HG03469 (cell line): ENCODE results near the gene FKBP10.
A peak's percentile ranks its signal among the peaks of the same experiment; 100 is the strongest.
"Not testable (repeated sequence)": the region's sequence is repeated elsewhere in the genome, so short reads cannot be mapped to it uniquely, and the experiment has no call there.

Experiments used
- ATAC-seq: cut with Tn5 transposase; IDR thresholded peaks from one replicate; pipeline ENCODE4 v1.9.1; 2021; ENCODE audit warnings: mild to moderate bottlenecking, moderate library complexity, moderate number of reproducible peaks; ENCODE audit not compliant: unreplicated experiment

The FKBP10 gene

DNA sequence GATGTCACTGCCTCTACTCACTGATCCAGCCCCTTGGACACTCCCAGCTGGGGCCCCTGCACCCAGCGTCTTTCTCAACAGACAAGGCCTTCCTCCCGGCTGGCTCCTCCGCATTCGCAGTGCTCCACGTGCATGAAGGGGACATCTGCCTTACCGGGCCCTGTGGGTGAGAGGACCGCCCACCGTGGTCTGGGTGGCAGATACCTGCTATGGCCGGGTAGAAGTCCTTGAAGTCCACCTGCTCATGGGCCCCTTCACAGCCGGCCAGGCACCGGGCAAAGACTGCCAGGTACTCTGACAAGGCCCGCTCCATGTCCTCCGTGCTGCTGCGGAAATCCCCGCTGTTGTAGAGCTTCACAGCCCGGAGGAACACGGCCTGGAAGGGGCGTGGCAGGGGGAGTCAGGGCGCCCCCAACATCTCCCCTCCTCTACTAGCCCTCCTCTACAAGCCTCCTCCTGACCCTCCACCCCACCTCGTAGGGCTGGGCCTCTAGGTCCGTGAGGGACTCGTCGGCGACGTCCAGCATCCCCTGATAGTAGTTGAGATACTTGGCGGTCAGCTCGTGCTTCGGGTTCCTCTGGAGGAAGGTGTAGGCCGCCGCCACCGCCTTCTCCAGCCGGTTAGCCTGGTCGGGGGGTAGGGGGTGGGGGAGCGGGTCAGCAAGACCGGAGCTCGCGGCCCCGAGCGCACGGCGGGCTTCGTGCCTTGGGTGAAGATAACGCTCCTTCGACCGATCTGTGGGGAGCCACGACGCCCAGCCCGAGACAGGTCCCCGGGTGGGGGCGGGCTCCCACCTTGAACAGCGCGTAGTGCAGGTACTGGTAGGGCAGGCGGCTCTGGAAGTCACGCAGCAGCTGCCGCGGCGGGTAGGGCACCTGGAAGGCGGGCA lies 1.9 kb upstream of the FKBP10 start:
- ATAC-seq: no peak

DNA sequence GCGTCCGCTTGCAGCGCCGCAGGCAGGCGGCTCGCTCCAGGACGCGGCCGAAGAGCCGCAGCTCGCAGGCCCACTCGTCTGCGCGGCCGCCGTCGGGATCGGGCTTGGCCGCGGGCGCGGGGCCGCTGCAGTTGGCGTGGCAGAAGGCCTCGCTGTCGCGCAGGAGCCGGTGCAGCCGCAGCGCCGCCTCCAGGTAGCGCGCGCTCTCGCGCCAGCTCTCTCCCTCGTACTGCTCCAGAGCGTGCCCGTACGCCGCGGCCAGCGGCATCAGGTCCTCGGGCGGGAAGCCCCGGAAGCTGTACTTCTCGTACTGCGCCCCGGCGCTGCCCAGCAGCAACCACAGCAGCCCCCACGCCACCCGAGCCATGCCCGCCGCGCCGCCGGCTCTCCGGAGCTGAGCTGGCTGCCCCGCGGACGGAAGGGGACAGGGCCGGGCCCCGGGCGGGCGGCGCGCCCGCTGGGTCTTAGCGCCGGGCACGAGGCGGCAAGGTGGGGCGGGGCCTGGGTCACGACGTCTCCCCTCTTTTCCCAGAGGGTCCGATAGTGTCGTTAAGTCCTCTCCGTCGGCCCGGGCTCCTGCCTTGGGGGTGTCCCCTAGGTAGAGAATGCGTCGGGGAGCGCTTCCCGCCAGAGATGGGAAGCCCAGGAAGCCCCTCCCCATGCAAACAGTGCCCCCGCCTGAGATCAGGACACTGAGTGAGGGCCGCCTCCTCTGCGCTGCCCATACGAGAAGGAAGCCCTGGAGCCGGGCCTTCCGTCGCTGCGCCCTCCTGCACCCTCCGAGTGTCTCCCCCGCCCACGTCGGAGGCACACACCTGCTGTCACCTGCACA lies 1.0 kb upstream of the FKBP10 start, which contains the start of gene P3H4:
TSS of gene P3H4 (minus strand) at position 401 of the 832 bp plus-strand sequence. CDS start at position 367, 34 bp downstream.
- ATAC-seq: peak; percentile 48

DNA sequence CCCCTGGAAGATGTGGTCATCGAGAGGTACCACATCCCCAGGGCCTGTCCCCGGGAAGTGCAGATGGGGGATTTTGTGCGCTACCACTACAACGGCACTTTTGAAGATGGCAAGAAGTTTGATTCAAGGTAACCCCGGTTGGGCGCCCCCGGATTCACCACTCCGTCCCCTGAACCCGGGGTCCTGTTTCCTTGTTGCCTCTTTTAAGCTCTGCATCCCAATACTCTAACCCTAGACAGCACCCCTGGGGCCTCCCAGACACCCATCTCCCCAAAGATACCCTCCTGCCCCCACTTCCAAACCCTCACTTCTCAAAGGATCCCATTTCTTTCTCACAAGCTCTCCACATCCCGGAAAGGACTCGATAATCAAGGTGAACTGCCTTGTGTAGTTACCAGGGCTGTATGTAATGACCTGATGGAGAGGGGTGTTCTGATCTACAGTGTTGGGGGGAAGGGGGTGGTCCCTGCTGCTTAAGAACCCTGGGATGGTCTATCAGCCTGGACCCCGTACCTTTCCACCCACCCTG lies 412 bp downstream of the FKBP10 start:
- ATAC-seq: no peak

DNA sequence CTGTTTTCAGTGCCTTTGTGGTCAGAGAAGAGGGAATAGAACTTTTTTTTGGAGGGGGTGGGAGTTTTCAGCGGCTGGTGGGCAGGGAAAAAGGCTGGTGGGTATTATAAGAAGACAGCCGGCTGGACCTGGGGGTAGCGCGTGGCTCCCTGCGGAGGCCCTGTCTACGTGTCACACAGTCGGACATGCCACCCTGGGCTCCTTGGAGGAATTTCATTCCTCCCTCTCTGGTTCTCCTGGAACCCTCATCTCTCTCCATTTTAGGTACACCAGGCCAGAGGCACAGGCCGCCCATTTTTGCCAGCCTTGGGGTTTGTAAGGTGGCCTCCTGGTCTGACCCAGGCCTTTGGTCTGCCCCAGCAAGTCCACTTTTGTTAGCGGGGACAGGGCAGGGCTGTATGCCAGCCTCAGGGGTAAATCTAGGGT lies 908 bp downstream of the FKBP10 start:
- no peak for ATAC-seq

DNA sequence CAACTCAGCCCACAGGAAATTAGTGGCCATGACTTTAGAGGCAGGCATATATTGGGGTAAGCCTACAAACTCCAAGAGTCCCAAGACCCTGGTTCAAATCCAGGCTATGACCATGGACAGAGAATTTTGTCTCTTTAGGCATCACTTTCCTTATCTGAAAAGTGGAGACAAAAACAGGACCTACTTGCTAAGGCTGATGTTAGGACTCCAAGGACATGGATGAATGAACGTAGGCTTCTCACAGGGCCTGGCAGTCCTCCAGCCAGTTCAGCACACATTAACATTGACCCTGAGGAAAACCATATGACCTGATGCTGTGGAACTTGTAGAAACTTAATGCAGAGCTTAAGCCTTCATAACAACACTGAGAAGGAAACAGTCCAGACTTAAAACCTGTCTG lies 1.4 kb downstream of the FKBP10 start:
- ATAC-seq: no peak

DNA sequence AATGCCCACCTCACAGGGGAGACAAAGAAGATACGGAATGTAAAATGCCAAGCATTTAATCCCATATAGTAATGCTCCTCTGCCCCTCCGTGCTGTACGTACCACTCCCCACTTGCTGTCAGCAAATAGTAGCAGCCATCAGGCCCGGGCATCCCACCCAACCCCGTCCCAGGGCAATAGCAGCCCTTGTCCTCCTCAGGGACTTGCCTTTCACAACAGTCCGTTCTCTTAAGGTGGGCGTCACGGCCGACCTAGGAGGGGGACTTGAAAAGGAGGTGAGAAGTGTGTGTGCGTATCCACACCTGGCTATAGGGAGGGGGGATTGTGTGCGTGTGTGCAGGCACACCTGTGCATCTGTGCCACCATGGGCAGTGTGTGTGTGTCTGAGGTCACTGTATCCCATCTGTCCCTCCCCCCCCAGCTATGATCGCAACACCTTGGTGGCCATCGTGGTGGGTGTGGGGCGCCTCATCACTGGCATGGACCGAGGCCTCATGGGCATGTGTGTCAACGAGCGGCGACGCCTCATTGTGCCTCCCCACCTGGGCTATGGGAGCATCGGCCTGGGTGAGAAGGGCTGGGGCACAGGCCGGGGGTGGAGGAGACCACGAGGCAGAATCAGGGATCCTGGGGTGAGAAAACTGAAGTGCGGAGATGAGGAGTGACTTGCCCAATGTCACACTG lies 4.0 kb downstream of the FKBP10 start:
- no peak for ATAC-seq

DNA sequence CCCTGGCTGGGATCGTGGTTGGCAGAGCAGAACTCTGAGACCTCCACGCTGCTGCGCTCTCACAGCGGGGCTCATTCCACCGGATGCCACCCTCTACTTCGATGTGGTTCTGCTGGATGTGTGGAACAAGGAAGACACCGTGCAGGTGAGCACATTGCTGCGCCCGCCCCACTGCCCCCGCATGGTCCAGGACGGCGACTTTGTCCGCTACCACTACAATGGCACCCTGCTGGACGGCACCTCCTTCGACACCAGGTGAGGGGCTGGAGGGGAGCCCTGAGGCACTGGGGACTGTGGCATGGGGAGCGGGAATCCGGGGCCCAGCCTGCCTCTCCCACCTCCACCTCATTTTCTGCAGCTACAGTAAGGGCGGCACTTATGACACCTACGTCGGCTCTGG lies 5.2 kb downstream of the FKBP10 start:
- no peak for ATAC-seq

DNA sequence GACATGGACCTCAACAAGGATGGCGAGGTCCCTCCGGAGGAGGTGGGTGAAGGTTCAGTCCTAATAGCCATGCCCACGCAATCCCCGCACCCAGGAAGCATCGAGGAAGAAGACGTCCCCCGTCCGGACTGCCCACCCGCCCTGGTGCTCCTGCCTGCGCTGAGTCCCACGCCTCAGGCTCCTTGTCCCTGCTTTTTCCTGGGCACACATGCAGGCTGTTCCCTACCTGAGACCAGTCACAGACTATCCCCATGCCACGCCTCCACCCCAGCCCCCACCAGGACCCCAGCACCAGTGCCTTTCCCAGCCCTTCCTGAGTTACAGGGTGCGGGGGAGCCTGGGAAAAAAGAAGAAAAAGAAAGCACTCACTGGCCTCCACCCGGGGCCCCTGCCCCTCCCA lies 9.0 kb downstream of the FKBP10 start:
- no peak for ATAC-seq

DNA sequence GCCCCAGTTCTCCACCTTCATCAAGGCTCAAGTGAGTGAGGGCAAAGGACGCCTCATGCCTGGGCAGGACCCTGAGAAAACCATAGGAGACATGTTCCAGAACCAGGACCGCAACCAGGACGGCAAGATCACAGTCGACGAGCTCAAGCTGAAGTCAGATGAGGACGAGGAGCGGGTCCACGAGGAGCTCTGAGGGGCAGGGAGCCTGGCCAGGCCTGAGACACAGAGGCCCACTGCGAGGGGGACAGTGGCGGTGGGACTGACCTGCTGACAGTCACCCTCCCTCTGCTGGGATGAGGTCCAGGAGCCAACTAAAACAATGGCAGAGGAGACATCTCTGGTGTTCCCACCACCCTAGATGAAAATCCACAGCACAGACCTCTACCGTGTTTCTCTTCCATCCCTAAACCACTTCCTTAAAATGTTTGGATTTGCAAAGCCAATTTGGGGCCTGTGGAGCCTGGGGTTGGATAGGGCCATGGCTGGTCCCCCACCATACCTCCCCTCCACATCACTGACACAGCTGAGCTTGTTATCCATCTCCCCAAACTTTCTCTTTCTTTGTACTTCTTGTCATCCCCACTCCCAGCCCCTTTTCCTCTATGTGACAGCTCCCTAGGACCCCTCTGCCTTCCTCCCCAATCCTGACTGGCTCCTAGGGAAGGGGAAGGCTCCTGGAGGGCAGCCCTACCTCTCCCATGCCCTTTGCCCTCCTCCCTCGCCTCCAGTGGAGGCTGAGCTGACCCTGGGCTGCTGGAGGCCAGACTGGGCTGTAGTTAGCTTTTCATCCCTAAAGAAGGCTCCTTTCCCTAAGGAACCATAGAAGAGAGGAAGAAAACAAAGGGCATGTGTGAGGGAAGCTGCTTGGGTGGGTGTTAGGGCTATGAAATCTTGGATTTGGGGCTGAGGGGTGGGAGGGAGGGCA lies 9.7 kb downstream of the FKBP10 start:
- ATAC-seq: no peak

DNA sequence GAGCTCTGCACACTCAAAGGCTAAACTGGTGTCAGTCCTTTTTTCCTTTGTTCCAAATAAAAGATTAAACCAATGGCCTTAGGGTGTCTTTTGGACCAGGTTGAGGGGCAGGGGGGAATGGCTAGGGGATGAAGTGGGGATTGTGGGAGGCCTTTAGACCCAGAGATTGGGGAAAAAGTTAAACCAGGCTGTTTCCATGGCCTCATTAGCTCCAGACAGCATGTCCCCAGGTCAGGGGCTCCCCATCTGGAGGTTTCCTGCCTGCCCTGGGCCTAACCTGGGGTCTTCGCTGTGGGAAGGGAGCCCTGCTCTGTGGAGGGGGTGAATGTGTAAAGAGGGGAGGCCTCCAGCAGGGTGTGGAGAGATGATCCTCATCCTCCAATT lies 10.3 kb downstream of the FKBP10 start:
- no peak for ATAC-seq

DNA sequence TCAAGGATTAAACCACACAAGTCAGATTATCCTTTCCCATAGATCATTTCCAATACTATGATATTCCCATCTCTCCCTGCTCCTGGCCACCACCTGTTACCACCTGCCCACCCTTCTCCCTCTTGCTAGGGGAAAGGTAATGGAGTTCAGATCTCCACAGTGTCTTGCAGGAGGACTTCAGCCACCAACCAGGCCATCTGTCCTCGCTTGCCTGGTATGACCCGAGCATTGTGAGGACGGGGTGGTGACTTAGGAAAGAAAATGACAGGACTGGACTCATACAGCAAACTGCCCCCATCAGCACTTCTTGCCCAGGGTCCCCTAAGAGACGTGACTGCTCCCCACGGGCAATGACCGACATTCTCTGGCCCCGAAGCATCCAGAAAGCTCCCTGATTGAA lies 10.8 kb downstream of the FKBP10 start:
- no peak for ATAC-seq

DNA sequence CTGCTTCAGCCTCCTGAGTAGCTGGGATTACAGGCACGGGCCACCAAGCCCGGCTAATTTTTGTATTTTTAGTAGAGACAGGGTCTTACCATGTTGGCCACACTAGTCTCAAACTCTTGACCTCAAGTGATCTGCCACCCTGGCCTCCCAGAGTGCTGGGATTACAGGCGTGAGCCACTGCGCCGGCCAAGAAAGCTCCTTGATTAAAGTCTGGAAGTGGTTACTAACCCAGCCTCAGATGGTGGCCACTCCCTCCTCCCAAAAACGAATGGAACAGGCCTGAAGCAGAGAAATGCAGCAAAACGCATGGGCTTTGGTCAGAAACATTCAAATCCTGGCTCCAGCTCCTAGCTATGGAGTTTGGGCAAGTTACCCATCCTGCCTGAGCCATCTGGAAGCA lies 11.3 kb downstream of the FKBP10 start:
- no peak for ATAC-seq

DNA sequence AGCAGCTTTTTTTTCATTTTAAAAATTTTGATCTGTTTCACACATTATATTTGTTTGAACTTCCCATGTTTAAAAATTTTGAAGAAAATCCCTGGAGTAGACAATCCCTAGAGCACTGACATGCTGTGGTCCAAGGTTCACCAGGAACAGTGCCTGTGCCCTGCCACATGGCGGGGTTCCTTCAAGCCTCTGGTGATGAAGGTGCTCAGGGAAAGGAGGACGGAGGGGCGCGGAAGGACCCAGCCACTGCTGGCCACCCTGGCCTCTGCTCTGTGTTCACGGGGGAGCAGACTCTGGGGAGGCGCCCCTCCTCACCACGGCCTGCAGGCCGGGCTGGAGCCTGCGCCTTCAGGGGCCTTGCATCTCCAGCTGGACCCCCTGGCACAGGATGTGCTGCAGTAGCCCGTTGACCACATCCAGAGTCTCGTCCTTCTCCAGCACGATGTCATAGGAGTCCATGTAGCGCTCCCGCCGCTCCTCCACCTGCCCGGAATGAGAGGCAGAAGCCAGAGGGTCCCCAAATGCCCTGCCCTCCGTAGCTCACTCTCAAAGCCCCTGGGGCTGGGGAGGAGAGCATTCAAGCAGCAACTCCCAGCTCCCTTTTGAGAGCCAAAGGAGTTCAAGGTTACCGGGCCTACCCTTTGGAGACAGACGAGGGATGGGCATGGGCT lies 12.5 kb downstream of the FKBP10 start:
- no peak for ATAC-seq

DNA sequence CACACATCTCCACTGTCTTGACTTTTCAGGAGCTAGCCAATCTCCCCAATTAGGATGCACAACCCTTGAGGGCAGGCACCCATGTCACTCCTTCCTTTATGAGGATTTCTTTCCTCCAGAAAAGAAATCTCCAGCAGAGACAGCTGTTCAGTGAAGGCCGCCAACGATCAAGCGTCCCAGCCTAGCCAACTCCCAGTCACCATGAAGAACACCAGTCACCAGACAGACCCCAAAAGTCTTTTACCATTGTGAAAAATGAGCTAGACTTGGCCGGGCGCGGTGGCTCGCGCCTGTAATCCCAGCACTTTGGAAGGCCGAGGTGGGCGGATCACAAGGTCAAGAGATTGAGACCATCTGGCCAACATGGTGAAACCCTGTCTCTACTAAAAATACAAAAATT lies 17.2 kb downstream of the FKBP10 start:
- ATAC-seq: not testable (repeated sequence)

DNA sequence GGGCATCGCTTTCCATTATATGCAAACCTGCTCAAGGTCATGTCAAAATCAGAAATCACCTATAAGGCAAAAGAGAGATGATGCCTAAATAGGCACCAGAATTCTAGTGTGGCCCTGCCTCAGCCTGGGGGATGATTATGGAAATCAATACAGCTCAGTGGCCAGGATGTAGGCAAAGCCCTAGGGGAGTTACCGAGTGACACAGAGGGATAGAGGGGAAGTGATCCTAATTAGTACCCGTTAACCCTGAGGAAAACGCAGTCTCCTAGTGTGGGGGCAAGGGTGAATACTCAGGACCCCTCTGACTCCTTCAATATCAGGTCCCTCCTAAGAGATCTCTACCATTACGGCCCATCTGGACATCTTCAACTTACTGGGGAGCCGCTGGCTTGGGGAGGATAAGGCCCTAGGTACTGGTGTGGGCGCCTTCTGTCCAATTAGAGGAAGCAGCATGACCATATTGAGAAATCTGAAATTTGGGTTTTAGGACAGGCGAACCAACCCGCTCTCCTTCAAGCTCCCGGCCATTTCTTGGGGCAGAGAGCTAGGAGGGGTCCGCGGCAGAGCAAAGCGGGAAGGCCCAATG lies 22.5 kb downstream of the FKBP10 start:
- no peak for ATAC-seq

DNA sequence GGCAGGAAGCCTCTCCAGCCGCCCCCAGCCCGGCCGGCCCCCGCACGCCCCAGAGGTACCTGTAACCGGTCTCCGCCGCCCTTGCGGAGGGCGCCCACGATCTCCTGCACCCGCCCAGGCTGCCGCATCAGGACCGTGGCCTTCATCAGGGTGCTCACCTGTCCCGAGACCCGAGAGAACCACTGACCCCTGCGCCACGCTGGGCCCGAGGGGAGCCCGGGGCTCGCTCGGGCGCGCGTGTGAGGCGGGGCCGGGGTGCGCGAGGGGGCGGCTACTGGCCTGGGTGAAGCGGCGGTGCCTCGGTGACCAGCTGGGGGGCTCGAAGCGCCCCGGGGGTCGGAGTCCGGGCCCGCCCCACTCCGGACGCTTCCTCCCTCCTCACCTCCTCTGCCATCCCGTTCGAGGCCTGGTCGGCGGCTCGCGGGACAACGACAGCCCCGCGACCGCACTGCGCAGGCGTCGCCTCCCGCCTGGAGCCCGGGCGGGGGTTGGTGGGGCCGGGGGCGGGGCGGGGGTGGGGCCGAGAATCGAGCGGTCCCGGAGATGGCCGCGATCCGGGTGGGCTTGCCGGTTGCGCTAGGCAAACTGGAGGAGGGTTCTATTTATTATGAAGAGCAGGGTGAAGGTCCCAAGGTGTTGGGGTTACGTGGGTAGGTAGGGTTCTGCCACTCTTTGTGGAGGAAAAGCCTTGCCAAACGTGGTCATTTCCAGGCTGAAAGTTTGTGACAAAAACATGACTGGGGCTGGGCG lies 23.2 kb downstream of the FKBP10 start, which contains the start of gene NT5C3B:
TSS of gene NT5C3B (minus strand) at position 433 of the 750 bp plus-strand sequence. CDS start at position 394, 39 bp downstream.
- no peak for ATAC-seq

DNA sequence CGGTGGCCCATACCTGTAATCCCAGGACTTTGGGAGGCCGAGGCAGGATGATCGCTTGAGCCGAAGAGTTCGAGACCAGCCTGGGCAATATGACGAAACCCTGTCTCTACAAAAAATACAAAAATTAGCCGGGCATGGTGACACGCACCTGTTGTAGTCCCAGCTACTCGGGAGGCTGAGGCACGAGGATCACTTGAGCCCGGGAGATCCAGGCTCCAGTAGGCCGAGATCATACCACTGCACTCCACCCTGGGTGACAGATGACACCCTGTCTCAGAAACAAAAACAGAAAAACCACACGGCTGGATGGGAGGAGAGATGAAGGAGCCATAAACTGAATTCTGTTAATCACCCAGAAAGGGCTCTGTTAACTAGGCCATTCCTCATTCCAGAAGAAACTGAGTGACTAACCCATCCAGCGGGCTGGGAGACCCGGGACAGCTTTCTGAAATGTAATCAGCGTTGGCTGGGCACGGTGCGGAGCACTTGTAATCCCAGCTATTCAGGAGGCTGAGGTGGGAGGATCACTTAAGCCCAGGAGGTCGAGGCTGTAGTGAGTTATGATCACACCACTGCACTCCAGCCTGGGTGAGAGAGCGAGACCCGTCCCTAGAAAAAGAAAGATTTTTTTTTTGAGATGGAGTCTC lies 23.9 kb downstream of the FKBP10 start:
- no peak for ATAC-seq
